HG03558 (cell line): ENCODE measurements around the gene CADM3.

Experiments used
- ATAC-seq: cut with Tn5 transposase; IDR thresholded peaks from one replicate; pipeline ENCODE4 v1.9.1; 2021; ENCODE audit warnings: moderate number of reproducible peaks; ENCODE audit not compliant: unreplicated experiment; ENCODE audit errors: extremely low read depth

CADM3 gene

GRCh38 chr1:159171254-159171687 lies at the start of gene CADM3:
TSS of gene CADM3 (plus strand) at chr1:159171615. CDS start at chr1:159171766, 151 bp downstream.
- ATAC-seq = no peak

GRCh38 chr1:159122005-159122621 lies 49.3 kb upstream of the CADM3 start:
- peak; percentile 53 for ATAC-seq

GRCh38 chr1:159123587-159123986 lies 47.8 kb upstream of the CADM3 start:
- no peak for ATAC-seq

- ATAC-seq = no peak
These were observed 39.0 kb upstream of the CADM3 start for GRCh38 chr1:159132271-159132881.

GRCh38 chr1:159140474-159140873 lies 30.9 kb upstream of the CADM3 start:
- ATAC-seq = no peak

GRCh38 chr1:159141584-159142390 lies 29.6 kb upstream of the CADM3 start:
- no peak for ATAC-seq

GRCh38 chr1:159142391-159142663 lies 29.1 kb upstream of the CADM3 start:
- ATAC-seq = no peak

- ATAC-seq = no peak
These were observed 28.5 kb upstream of the CADM3 start for GRCh38 chr1:159142726-159143510.

- no peak for ATAC-seq
These were observed 26.8 kb upstream of the CADM3 start for GRCh38 chr1:159144571-159144970.

GRCh38 chr1:159146980-159147379 lies 24.4 kb upstream of the CADM3 start:
- ATAC-seq = no peak

GRCh38 chr1:159152031-159152430 lies 19.4 kb upstream of the CADM3 start:
- no peak for ATAC-seq

GRCh38 chr1:159161001-159161718 lies 10.3 kb upstream of the CADM3 start:
- peak; percentile 89 for ATAC-seq

GRCh38 chr1:159161719-159162026 lies 9.7 kb upstream of the CADM3 start:
- no peak for ATAC-seq

- ATAC-seq = no peak
These were observed 8.7 kb upstream of the CADM3 start for GRCh38 chr1:159162516-159163265.

- ATAC-seq = no peak
These were observed 7.7 kb upstream of the CADM3 start for GRCh38 chr1:159163614-159164228.

GRCh38 chr1:159168043-159168442 lies 3.4 kb upstream of the CADM3 start:
- no peak for ATAC-seq

- no peak for ATAC-seq
These were observed 776 bp upstream of the CADM3 start for GRCh38 chr1:159170639-159171038.

GRCh38 chr1:159171688-159172501 lies 480 bp downstream of the CADM3 start:
- ATAC-seq = no peak
